GM12892 (cell line): Measurements from ENCODE around the gene AZU1.

Experiments
- POLR2A ChIP-seq: IDR thresholded peaks from 2 replicates; pipeline ENCODE4 v1.6.1; 2011; ENCODE audit warnings: low read depth, low read length, control low read depth
- POLR2AphosphoS5 ChIP-seq: IDR thresholded peaks from 2 replicates; pipeline ENCODE4 v1.6.1; 2011; ENCODE audit warnings: low read depth, low read length, control low read depth
- TAF1 ChIP-seq: IDR thresholded peaks from 2 replicates; pipeline ENCODE4 v1.6.1; 2011; ENCODE audit warnings: low read depth, mild to moderate bottlenecking, control low read depth, low read length, borderline replicate concordance

DNA sequence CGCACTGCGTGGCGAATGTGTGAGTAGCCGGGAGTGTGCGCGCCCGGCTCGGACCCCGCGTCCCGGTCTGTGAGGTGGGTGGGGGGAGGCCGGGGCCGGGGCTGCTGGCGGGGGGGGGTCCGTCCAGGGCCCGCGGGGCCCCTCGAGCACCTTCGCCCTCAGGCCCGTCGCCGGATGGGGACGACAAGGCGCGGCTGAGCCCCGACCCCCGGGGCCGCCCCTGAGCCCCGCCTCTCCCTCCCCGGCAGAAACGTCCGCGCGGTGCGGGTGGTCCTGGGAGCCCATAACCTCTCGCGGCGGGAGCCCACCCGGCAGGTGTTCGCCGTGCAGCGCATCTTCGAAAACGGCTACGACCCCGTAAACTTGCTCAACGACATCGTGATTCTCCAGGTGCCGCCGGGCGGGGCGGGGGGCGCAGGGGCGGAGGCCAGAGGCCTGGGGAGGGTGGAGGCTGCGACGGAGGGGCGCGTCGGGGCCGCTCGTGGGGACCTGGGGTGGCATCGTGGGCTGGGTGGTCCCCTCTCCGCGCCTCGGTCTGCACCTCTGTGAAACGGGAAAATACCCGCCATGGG lies 25.5 kb downstream of the AZU1 start:
- no peak for TF ChIP-seq POLR2AphosphoS5
- TF ChIP-seq POLR2A = no peak
- no peak for TF ChIP-seq TAF1
